Ishikawa (cell line): Measurements from ENCODE around the gene C19orf33.

ENCODE experiments used
- CEBPB ChIP-seq: IDR thresholded peaks from 2 replicates; pipeline ENCODE4 v1.6.1; 2012
- CREB1 ChIP-seq: IDR thresholded peaks from 2 replicates; pipeline ENCODE4 v1.6.1; 2012; ENCODE audit warnings: low read depth
- EGR1 ChIP-seq: IDR thresholded peaks from 2 replicates; pipeline ENCODE4 v1.6.1; 2012
- EP300 ChIP-seq: IDR thresholded peaks from 2 replicates; pipeline ENCODE4 v1.6.1; 2012; ENCODE audit warnings: borderline replicate concordance
- FOXM1 ChIP-seq: IDR thresholded peaks from 2 replicates; pipeline ENCODE4 v1.6.1; 2012; ENCODE audit warnings: low read depth, borderline replicate concordance
- NFIC ChIP-seq: IDR thresholded peaks from 2 replicates; pipeline ENCODE4 v1.6.1; 2012
- RAD21 ChIP-seq: IDR thresholded peaks from 2 replicates; pipeline ENCODE4 v1.6.1; 2012; ENCODE audit warnings: low read depth
- TAF1 ChIP-seq: IDR thresholded peaks from 2 replicates; pipeline ENCODE4 v1.6.1; 2012; ENCODE audit warnings: low read depth, mild to moderate bottlenecking
- TCF12 ChIP-seq: IDR thresholded peaks from 2 replicates; pipeline ENCODE4 v1.6.1; 2012; ENCODE audit warnings: low read depth
- TEAD4 ChIP-seq: IDR thresholded peaks from 2 replicates; pipeline ENCODE4 v1.6.1; 2012
- USF1 ChIP-seq: IDR thresholded peaks from 2 replicates; pipeline ENCODE4 v1.6.1; 2012
- YY1 ChIP-seq: IDR thresholded peaks from 2 replicates; pipeline ENCODE4 v1.6.1; 2012; ENCODE audit warnings: low read depth
- ZBTB7A ChIP-seq: IDR thresholded peaks from 2 replicates; pipeline ENCODE4 v1.6.1; 2012; ENCODE audit warnings: low read depth
- TF ChIP-seq, protein P1 (sequence below): IDR thresholded peaks from 2 replicates; pipeline ENCODE4 v1.6.1; 2012
- TF ChIP-seq, protein P2 (sequence below): IDR thresholded peaks from 2 replicates; pipeline ENCODE4 v1.6.1; 2012; ENCODE audit warnings: low read depth, mild to moderate bottlenecking

C19orf33 gene

DNA sequence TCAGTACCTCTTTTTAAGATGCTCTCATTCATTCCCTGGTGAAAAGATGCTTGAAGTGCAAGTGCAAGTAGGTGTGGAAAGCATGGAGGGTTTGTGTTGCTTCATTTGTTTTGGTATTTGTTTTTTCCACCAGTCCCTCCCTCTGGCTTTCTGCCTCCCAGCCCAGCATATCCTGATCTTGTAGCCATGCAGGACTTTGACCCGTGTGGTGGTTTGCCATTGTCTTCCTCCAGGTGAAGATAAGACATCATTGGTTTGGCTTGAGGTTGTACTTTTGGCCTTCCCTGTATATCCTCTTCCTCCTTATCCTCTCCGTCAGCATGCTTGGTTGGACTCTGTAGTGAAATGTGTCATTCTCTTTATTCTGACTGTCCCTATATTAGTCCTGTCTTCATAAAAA, 30.6 kb upstream of the C19orf33 start:
- TF ChIP-seq TCF12 (no peak), TEAD4 (no peak), ZBTB7A (no peak), CREB1 (no peak), USF1 (no peak), RAD21 (no peak), YY1 (no peak), NFIC (no peak), EP300 (no peak), FOXM1 (no peak), EGR1 (no peak), CEBPB (no peak)
- TF ChIP-seq, protein P1, sequence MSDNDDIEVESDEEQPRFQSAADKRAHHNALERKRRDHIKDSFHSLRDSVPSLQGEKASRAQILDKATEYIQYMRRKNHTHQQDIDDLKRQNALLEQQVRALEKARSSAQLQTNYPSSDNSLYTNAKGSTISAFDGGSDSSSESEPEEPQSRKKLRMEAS = no peak

DNA sequence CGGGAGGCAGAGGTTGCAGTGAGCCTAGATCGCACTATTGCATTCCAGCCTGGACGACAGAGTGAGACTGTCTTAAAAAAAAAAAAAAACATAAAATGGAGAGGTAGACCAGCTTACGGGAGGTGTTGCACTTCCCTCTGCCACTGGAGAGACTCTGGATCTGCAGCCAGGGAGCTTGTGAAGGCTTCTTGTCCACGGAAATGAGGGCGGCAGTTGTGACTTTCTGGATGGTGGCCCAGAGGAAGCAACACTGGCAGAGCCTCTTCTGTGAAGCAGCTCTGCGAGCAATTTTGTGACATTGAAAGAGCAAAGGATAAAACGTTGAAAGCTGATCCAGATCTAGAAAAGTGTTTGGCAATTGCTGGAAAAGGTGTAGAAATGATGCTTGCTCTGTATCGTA, 29.3 kb upstream of the C19orf33 start:
- TF ChIP-seq RAD21 = no peak
- no peak for TF ChIP-seq USF1
- no peak for TF ChIP-seq EGR1
- no peak for TF ChIP-seq TEAD4
- TF ChIP-seq TAF1 = no peak
- TF ChIP-seq EP300 = no peak
- TF ChIP-seq, protein P1 = no peak
- no peak for TF ChIP-seq FOXM1
- no peak for TF ChIP-seq ZBTB7A
- no peak for TF ChIP-seq NFIC
- no peak for TF ChIP-seq YY1
- no peak for TF ChIP-seq CEBPB
- no peak for TF ChIP-seq CREB1
- TF ChIP-seq, protein P2, sequence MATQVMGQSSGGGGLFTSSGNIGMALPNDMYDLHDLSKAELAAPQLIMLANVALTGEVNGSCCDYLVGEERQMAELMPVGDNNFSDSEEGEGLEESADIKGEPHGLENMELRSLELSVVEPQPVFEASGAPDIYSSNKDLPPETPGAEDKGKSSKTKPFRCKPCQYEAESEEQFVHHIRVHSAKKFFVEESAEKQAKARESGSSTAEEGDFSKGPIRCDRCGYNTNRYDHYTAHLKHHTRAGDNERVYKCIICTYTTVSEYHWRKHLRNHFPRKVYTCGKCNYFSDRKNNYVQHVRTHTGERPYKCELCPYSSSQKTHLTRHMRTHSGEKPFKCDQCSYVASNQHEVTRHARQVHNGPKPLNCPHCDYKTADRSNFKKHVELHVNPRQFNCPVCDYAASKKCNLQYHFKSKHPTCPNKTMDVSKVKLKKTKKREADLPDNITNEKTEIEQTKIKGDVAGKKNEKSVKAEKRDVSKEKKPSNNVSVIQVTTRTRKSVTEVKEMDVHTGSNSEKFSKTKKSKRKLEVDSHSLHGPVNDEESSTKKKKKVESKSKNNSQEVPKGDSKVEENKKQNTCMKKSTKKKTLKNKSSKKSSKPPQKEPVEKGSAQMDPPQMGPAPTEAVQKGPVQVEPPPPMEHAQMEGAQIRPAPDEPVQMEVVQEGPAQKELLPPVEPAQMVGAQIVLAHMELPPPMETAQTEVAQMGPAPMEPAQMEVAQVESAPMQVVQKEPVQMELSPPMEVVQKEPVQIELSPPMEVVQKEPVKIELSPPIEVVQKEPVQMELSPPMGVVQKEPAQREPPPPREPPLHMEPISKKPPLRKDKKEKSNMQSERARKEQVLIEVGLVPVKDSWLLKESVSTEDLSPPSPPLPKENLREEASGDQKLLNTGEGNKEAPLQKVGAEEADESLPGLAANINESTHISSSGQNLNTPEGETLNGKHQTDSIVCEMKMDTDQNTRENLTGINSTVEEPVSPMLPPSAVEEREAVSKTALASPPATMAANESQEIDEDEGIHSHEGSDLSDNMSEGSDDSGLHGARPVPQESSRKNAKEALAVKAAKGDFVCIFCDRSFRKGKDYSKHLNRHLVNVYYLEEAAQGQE = no peak

GRCh38 chr19:38276942-38277517, 27.0 kb upstream of the C19orf33 start:
- TF ChIP-seq ZBTB7A (no peak), EGR1 (no peak), CEBPB (no peak), NFIC (no peak), TCF12 (no peak), CREB1 (no peak), FOXM1 (no peak), TAF1 (no peak)
- TF ChIP-seq, protein P2 = no peak
- TF ChIP-seq, protein P1 = no peak

DNA sequence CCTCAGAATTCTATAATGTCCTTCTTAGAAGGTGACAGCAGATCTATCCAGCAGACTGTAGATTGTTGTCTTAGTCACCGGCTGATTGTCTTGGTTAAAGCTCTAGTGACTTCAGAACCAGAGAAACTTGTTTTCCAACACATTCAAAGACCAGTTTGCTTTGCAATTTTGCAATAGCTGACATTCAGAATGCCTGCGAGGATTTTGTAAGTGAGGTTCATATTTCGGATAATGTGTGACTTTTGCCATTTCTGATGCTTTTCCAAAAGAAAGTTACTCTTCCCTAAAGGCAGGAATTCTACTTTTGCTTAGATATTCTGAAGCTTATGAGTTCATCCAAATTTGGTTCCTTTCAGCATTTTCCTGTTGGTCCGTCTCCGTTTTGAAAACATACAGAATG, 26.5 kb upstream of the C19orf33 start:
- no peak for TF ChIP-seq CREB1
- peak; percentile 59; the same call in 1 of the 2 replicates for TF ChIP-seq NFIC
- no peak for TF ChIP-seq EGR1
- TF ChIP-seq TCF12 = peak; percentile 69; the same call in 1 of the 2 replicates
- peak; percentile 10; the same call in 1 of the 2 replicates for TF ChIP-seq RAD21
- TF ChIP-seq ZBTB7A = no peak
- 0 out of 2 replicates have a peak, but pooled peaks have one; percentile 26 for TF ChIP-seq YY1
- TF ChIP-seq TAF1 = no peak
- peak; percentile 67 for TF ChIP-seq TEAD4
- TF ChIP-seq FOXM1 = 0 out of 2 replicates have a peak, but pooled peaks have one; percentile 18
- no peak for TF ChIP-seq EP300
- TF ChIP-seq, protein P2 = no peak
- TF ChIP-seq, protein P1 = peak; percentile 40; the same call in 1 of the 2 replicates
- no peak for TF ChIP-seq USF1
- TF ChIP-seq CEBPB = peak; percentile 97
